CD14-positive monocyte (primary cell): ENCODE data around the gene EYS. TPM values are rescaled to one million over a fixed set of nuclear protein-coding genes. Genes with fewer than 3 reads are reported as not detected.

Experiments used
- DNase-seq, 3 donors: peaks; one replicate each; pipeline ENCODE4 v3.0.0-alpha.2; 2011 to 2022
- H2AFZ ChIP-seq: 2 replicates; pipeline ENCODE4 v1.6.0; 2012; ENCODE audit warnings: mild to moderate bottlenecking, low read depth, low read length, inconsistent platforms; ENCODE audit not compliant: insufficient read depth, poor library complexity, severe bottlenecking
- H3K27ac ChIP-seq, 2 donors: 1 replicate in 1 of 2; 2 replicates in 1 of 2; pipeline ENCODE4 v1.5.1; 2012 to 2013; ENCODE audit warnings: low read length in 2 of 2, control low read depth in 1 of 2, inconsistent platforms in 1 of 2, low read depth in 1 of 2, mild to moderate bottlenecking in 1 of 2
- H3K27me3 ChIP-seq, 2 donors: one replicate each; pipeline versions ENCODE4 v1.6.0 to v1.6.1; 2011 to 2013; ENCODE audit warnings: low read length in 2 of 2; ENCODE audit not compliant: control insufficient read depth in 2 of 2, insufficient read depth in 2 of 2
- H3K36me3 ChIP-seq, 2 donors: replicated peaks in 1 of 2; 1 replicate in 1 of 2; 2 replicates in 1 of 2; pipeline versions ENCODE4 v1.5.1 to v1.6.1; 2012 to 2013; ENCODE audit warnings: low read length in 2 of 2, control low read depth in 1 of 2, inconsistent platforms in 1 of 2, mild to moderate bottlenecking in 1 of 2; ENCODE audit not compliant: insufficient read depth in 2 of 2, control insufficient read depth in 1 of 2
- H3K4me1 ChIP-seq, 2 donors: 1 replicate in 1 of 2; 2 replicates in 1 of 2; pipeline versions ENCODE4 v1.5.1 to v1.6.1; 2012 to 2013; ENCODE audit warnings: low read length in 2 of 2, control low read depth in 1 of 2, inconsistent platforms in 1 of 2, mild to moderate bottlenecking in 1 of 2, moderate library complexity in 1 of 2; ENCODE audit not compliant: insufficient read depth in 2 of 2, control insufficient read depth in 1 of 2
- H3K4me2 ChIP-seq: replicated peaks from 2 replicates; pipeline ENCODE3; 2012; ENCODE audit warnings: low read length, moderate library complexity, mild to moderate bottlenecking; ENCODE audit not compliant: poor library complexity, severe bottlenecking; ENCODE audit errors: extremely low read depth
- H3K4me3 ChIP-seq, 3 experiments: fragments of 200-600 bp in 1 of 3; sonication (generic) in 1 of 3; replicated peaks in 1 of 3; 1 replicate in 2 of 3; 2 replicates in 1 of 3; pipeline ENCODE4 v1.5.1; 2011 to 2013; ENCODE audit warnings: low read length in 3 of 3, mild to moderate bottlenecking in 3 of 3, control low read depth in 2 of 3, low read depth in 2 of 3, inconsistent platforms in 1 of 3, moderate library complexity in 1 of 3
- H3K79me2 ChIP-seq: 2 replicates; pipeline ENCODE4 v1.6.0; 2012; ENCODE audit warnings: mild to moderate bottlenecking, control low read depth, inconsistent platforms, low read length, moderate library complexity; ENCODE audit not compliant: insufficient read depth
- H3K9ac ChIP-seq: 2 replicates; pipeline ENCODE4 v1.6.0; 2017; ENCODE audit warnings: low read length, mild to moderate bottlenecking; ENCODE audit not compliant: insufficient read depth, poor library complexity, severe bottlenecking
- H3K9me3 ChIP-seq, 2 donors: replicated peaks in 1 of 2; 1 replicate in 1 of 2; 2 replicates in 1 of 2; pipeline versions ENCODE4 v1.5.1 to v1.6.1; 2012 to 2013; ENCODE audit warnings: low read length in 2 of 2, control low read depth in 1 of 2; ENCODE audit not compliant: control insufficient read depth in 1 of 2, insufficient read depth in 1 of 2
- H4K20me1 ChIP-seq: 2 replicates; pipeline ENCODE4 v1.6.0; 2012; ENCODE audit warnings: mild to moderate bottlenecking, low read length, control low read depth, moderate library complexity; ENCODE audit not compliant: insufficient read depth
- H3K27ac Mint-ChIP-seq, 7 donors: one replicate each; pipeline ENCODE4 v1.8.0; 2020; ENCODE audit warnings: mild to moderate bottlenecking in 7 of 7, mixed read lengths in 7 of 7, moderate library complexity in 6 of 7, inconsistent platforms in 2 of 7
- H3K27me3 Mint-ChIP-seq, 3 donors: one replicate each; pipeline ENCODE4 v1.8.0; 2021 to 2022; ENCODE audit warnings: low read depth in 3 of 3, mild to moderate bottlenecking in 3 of 3, mixed read lengths in 3 of 3, moderate library complexity in 3 of 3, inconsistent platforms in 1 of 3
- H3K36me3 Mint-ChIP-seq, 2 donors: one replicate each; pipeline ENCODE4 v1.8.0; 2020; ENCODE audit warnings: mixed read lengths in 2 of 2, inconsistent platforms in 1 of 2, mild to moderate bottlenecking in 1 of 2
- H3K4me1 Mint-ChIP-seq: one replicate; pipeline ENCODE4 v1.8.0; 2020; ENCODE audit warnings: mild to moderate bottlenecking, mixed read lengths
- H3K4me3 Mint-ChIP-seq, 2 donors: one replicate each; pipeline ENCODE4 v1.8.0; 2020; ENCODE audit warnings: mild to moderate bottlenecking in 2 of 2, mixed read lengths in 2 of 2, moderate library complexity in 1 of 2
- H3K9me3 Mint-ChIP-seq, 7 donors: one replicate each; pipeline ENCODE4 v1.8.0; 2020 to 2022; ENCODE audit warnings: mixed read lengths in 7 of 7, mild to moderate bottlenecking in 6 of 7, moderate library complexity in 6 of 7, inconsistent platforms in 2 of 7
- WGBS: methylation state at CpG from one replicate; pipeline ENCODE4 v1.1.5; 2013; ENCODE audit warnings: missing lambda C conversion rate; ENCODE audit not compliant: insufficient coverage; 5-methylcytosine and 5-hydroxymethylcytosine counted together
- intact Hi-C, 2 donors: fragments of 100-400 bp; cut with micrococcal nuclease; formaldehyde crosslinking; loops; one replicate each; pipeline versions ENCODE4 v1.15.0 to v1.15.1; 2023
- polyA plus RNA-seq, 3 donors: library from polyadenylated mRNA; depleted of rRNA in 1 of 3; unstranded in 2 of 3; stranded (reverse) in 1 of 3; fragments of 300-500 nt in 2 of 3; fragments of >200 nt in 1 of 3; fragmentation: Illumina TruSeq in 2 of 3; gene quantifications; 1 replicate in 2 of 3; 2 replicates in 1 of 3; pipeline ENCODE4 v1.2.3, GENCODE V29; 2012 to 2021
- TF ChIP-seq, protein P1 (sequence below): fragments of 200-600 bp; IDR thresholded peaks from one replicate; pipeline ENCODE4 v1.8.0; 2022; ENCODE audit warnings: antibody characterized with exemption, mild to moderate bottlenecking

EYS gene
- polyA plus RNA-seq, 3 donors: 0.01 to 0.03 TPM; not detected in 1

DNA sequence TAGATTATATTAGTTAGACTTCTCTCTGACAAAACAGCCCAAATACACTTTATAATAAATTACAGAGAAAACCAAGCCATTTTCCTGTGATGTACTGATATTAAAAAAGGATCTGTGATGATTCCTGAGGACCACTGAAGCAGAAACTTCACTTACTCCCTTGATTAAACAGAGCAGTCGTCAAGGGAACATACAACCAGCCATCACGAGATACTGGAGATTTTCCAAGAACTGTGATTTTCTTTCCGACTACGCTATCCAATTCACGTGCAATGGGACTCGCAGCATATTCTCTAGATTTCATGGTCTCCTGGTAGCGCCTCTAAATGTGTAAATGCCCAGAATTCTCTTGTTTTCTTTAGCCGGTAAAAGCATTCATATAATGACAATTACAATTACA lies 1694.0 kb downstream of the EYS start:
- TF ChIP-seq, protein P1, sequence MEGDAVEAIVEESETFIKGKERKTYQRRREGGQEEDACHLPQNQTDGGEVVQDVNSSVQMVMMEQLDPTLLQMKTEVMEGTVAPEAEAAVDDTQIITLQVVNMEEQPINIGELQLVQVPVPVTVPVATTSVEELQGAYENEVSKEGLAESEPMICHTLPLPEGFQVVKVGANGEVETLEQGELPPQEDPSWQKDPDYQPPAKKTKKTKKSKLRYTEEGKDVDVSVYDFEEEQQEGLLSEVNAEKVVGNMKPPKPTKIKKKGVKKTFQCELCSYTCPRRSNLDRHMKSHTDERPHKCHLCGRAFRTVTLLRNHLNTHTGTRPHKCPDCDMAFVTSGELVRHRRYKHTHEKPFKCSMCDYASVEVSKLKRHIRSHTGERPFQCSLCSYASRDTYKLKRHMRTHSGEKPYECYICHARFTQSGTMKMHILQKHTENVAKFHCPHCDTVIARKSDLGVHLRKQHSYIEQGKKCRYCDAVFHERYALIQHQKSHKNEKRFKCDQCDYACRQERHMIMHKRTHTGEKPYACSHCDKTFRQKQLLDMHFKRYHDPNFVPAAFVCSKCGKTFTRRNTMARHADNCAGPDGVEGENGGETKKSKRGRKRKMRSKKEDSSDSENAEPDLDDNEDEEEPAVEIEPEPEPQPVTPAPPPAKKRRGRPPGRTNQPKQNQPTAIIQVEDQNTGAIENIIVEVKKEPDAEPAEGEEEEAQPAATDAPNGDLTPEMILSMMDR: no peak
- no peaks in the 10 kb centered on the region for H3K27me3 Mint-ChIP-seq
- intact Hi-C loops: no loop called here

DNA sequence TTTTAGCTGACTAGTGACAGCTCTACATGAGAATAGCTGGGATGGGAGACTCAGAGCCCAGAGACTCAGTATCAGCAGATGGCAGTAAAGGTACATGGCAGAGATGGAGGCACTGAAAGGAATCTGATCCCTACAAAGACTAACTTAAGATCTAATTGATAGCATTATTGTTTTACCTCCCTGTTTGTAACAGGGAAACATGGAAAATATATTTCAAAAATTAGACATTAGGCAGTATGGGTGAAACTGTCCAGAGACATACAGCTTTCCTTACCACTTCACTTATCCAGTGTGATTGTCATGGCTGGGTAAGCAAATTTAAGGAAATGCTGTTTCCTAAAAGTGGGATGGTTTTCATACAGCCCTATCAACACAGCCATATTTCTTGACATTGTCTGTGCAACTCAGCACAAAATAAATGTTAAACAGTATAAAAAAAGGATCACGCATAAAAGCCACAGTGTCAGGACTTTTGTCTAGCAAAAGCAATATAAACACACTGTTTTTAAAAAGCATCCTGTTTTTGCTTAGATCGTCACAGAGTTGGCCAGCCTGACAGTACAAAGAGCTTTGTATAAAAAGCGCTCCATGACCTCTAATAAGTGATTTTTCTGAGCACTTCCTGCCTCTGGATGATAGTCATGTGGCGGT lies 1694.5 kb downstream of the EYS start:
- TF ChIP-seq, protein P1: no peak
- Histone ChIP-seq H4K20me1 (no peaks in the 10 kb centered on the region), H3K9ac (no peak overlapping the region), H3K4me1 (no peaks in the 10 kb centered on the region), H3K79me2 (no peaks in the 10 kb centered on the region), H3K4me3 (no peak overlapping the region), H3K27ac (no peak overlapping the region), H3K36me3 (no peaks in the 10 kb centered on the region), H3K9me3 (no peaks in the 10 kb centered on the region), H3K27me3 (no peaks in the 10 kb centered on the region), H3K4me2 (no peak overlapping the region), H2AFZ (no peak overlapping the region)
- H3K36me3 Mint-ChIP-seq: no peaks in the 10 kb centered on the region
- H3K27ac Mint-ChIP-seq: no peak overlapping the region
- H3K4me3 Mint-ChIP-seq: no peak overlapping the region
- no peaks in the 10 kb centered on the region for H3K27me3 Mint-ChIP-seq
- WGBS: 88% methylated on average over 2 of the region's 4 CpGs
- peaks cover 0 to 6% (median 2%) of the 10 kb centered on the region in 7 donors for H3K9me3 Mint-ChIP-seq
- no peak for DNase-seq
- intact Hi-C loops: no loop called here
- H3K4me1 Mint-ChIP-seq: no peaks in the 10 kb centered on the region

More for the DNA sequence above, 1694.0 kb downstream of the EYS start:
- Mint-ChIP-seq H3K9me3 (peaks cover 0 to 5% (median 2%) of the 10 kb centered on the region in 7 donors), H3K4me1 (no peaks in the 10 kb centered on the region), H3K4me3 (no peak overlapping the region), H3K36me3 (no peaks in the 10 kb centered on the region), H3K27ac (no peak overlapping the region)
- Histone ChIP-seq H3K4me3 (no peak overlapping the region), H3K9ac (no peak overlapping the region), H3K9me3 (no peaks in the 10 kb centered on the region), H3K4me1 (no peaks in the 10 kb centered on the region), H3K27me3 (no peaks in the 10 kb centered on the region), H4K20me1 (no peaks in the 10 kb centered on the region), H3K36me3 (no peaks in the 10 kb centered on the region), H3K27ac (no peak overlapping the region), H3K79me2 (no peaks in the 10 kb centered on the region), H3K4me2 (no peak overlapping the region), H2AFZ (no peak overlapping the region)
- no peak for DNase-seq
- WGBS: 88% methylated on average over 7 of the region's 8 CpGs
